ENCODE measurements around the gene IL23R.

The IL23R gene

DNA sequence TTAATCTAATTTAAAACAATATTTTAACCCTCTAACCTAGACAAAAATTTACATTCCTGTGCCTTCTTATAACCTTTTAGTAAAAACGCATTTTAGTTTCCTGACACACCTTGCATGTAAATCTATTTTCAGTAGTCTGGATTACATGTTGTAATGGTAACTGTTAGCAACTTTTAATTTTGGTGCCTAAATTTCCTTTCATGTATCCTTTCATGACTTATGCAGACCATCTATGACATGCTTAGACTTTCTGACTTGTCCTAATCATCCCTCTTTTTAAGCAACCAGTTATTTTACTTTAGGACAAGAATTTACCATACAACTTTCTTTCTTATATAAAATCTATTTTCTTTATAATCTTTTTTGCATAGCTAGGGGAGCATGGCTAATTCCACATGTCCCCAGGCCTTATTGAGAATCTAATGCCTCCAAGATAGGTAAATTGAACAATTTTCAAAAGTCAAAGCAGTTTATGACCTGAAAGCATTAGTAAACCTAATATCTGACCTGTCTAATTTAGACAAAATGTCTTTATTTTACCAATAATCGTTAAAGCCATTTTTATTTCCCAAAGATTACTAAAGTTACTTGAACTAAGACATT is 83.9 kb downstream of the IL23R start:
- DNase-seq, result no peak

GRCh38 chr1:67256291-67257172 is 90.3 kb downstream of the IL23R start:
- no peak for DNase-seq

DNA sequence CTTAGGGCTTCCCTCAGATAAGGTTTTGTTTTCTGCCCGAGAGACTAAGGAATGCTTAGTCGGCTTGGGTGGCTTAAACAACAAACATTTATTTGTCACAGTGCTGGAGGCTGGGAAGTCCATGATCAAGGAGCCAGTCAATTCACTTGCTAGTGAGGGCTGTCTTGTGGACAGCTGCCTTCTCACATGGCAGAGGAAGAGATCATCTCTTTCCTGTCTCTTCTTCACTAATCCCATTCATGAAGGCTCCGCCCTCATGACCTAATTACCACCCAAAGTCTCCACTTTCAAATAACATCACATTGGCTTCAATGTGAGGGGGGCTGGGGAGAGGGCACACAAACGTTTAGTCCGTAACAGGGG is 90.9 kb downstream of the IL23R start:
- no peak for DNase-seq

GRCh38 chr1:67261680-67262079 is 95.4 kb downstream of the IL23R start:
- no peak for DNase-seq

DNA sequence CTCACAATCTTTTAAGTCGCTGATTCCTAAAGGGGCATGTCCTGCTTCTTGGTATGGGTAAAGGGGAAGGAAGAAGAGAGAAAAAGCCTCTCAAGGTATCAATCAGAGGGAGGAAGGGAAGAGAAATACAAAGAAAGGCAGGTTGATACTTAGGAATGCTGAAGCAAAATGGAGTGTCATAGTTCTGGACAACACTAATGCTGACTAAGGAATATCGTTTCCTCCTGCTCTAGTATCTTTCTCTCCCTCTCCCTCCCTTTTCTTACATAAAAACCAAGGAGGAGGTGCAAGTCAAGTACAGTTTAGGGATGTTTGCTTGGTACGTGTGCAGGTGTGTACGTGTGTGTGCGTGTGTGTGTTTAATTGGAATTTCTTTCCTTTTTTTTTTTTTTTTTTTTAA is 96.5 kb downstream of the IL23R start:
- DNase-seq, result no peak

- DNase-seq, result no peak
These were observed 97.9 kb downstream of the IL23R start for GRCh38 chr1:67264152-67264551.

DNA sequence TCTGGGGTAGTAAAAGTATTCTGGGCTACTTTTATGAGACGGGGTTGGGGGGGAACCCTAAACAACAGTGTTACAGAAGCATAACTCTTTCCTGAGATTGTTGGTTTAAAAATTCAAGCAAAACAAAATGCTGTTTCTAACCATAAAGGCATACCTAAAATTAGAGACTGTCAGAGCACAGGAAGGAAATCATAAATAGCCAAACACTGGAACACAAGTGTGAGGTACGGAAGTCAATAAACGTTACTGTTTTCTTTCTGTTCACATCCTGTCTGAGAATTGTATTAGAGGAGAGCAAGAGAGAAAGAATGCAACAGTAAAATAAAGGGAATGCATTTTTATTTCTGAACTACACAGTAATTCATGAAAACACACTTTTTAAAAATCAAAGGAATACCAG is 98.6 kb downstream of the IL23R start:
- DNase-seq, result no peak

DNA sequence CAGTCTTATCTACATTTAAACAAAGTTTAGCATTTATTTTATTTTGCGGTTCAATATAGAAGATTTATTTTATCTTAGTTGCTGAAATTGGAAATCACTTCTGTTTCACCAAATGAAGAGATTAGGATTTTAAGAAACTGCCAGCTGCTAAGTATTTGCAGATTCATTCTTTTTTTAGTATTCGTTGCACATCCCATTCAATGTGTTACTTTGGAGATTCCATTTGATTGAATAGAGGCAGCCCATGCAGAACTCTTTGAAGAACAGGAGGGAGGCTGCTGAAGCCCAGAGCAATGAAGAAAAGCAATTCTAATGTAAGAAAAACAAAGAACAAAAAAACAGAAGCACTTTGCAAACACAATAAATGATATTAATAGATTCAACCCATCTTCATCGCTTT is 102.8 kb downstream of the IL23R start:
- DNase-seq, result no peak

DNA sequence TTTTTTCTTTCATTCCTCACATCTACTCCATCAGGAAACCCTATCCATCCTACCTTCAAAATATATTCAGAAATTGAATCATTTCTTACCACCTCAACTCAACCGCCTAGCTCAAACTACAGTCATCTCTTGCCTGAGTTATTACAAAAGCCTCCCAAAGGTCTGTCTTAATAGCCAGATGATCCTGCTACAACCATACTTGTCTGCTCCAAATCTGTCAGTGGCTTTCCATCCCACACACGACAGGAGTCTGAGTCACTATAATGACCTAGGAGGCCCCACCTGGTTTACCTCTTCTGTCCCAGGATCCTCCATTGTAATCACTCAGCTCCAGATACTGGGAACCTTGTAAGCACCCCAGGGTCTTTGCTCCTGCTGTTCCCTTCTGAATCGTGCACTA is 104.3 kb downstream of the IL23R start:
- DNase-seq, result no peak

DNA sequence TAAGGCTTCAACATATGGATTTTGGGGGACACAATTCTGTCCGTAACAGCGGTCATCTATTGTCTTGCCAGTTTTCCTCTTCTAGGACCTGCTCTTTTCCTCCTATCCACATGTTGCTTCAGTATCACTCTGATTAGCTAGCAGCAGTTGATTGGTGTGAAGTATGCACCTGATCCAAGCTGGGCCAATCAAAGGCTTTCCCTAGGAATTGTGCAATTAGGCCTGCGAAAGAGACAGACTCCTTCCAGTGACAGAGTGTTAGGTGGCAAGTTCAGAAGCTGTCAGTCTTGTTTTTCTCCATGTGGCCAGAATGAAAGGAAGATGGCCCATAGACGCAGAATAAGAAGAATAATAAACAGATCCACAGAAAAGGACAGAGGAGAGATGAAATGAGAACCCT is 107.3 kb downstream of the IL23R start:
- no peak for DNase-seq

GRCh38 chr1:67274623-67275325 is 108.5 kb downstream of the IL23R start:
- no peak for DNase-seq

GRCh38 chr1:67280696-67281095 is 114.4 kb downstream of the IL23R start:
- no peak for DNase-seq

- DNase-seq, result no peak
These were observed 115.0 kb downstream of the IL23R start for GRCh38 chr1:67281244-67281643.

GRCh38 chr1:67285780-67286488 is 119.7 kb downstream of the IL23R start:
- no peak for DNase-seq

- no peak for DNase-seq
These were observed 124.0 kb downstream of the IL23R start for GRCh38 chr1:67290236-67290635.

- no peak for DNase-seq
These were observed 128.8 kb downstream of the IL23R start for GRCh38 chr1:67294836-67295617.

DNA sequence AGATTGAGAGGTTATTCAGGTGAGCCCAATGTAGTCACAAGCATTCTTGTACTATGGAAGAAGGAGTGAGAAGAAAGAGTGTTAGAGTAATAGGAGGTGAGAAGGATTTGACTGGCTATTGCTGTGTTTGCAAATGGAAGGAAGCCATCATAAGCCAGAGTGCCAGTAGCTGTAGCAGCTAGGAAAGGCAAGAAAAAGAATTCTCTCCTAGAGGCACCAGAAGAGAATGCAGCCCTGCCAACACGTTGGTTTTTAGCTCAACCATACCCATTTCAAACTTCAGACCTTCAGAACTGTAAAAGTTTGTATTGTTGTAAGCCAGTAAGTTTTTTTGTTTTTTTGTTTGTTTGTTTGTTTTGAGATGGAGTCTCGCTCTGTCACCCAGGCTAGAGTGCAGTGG is 132.5 kb downstream of the IL23R start:
- no peak for DNase-seq

GRCh38 chr1:67299296-67299695 is 133.0 kb downstream of the IL23R start:
- no peak for DNase-seq

GRCh38 chr1:67300561-67300960 is 134.3 kb downstream of the IL23R start:
- DNase-seq, result no peak

DNA sequence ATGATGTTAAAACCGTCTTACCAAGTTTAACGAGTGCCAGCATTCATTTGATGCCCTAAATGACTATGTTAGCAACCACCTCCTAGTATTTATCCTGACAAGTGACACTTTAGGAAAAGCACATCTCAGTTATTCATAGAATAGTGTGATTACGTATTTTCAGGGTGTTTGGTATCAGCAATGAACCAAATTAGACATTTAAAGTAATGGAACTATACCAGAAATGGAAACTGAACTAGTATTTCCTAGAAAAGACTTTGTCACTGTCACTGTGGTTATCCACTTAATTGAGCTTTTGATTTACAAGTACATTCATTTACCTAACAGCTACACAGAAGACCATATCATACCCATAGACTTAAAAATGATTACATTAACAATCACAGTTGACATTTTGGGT is 137.8 kb downstream of the IL23R start:
- DNase-seq, result no peak

DNA sequence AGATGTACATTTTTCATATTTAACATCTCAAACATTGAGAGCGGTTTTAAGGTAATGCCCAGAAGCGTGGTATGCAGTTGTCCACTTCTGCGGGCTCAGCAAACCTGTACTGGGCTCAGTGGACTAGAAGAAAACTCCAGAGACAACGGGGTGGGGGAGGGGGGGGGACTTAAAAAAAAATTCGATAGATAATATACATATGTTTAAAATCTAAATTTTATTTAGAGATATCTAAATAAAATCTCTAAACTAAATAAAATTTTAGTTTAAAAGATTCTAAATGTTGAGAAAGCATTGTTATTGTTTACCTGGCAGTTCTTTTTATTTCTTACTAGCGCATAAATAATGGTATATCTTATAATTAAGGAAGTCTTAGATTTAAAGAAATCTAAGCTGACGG is 140.3 kb downstream of the IL23R start:
- DNase-seq, result no peak

DNA sequence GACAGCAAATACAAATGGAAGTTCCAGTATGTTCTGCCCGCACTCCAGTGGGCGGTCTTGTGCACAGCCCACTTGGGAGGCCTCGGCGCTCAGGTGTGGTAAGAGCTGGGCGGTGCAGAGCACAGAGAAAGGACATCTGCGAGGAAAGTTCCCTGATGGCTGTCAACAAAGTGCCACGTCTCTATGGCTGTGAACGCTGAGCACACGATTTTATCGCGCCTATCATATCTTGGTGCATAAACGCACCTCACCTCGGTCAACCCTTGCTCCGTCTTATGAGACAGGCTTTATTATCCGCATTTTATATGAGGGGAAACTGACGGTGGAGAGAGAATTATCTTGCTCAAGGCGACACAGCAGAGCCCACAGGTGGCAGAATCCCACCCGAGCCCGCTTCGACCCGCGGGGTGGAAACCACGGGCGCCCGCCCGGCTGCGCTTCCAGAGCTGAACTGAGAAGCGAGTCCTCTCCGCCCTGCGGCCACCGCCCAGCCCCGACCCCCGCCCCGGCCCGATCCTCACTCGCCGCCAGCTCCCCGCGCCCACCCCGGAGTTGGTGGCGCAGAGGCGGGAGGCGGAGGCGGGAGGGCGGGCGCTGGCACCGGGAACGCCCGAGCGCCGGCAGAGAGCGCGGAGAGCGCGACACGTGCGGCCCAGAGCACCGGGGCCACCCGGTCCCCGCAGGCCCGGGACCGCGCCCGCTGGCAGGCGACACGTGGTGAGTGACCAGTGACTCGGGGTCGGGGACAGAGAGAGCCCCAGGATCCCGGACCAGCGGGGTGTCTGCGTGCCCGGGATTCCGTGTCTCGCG is 141.2 kb downstream of the IL23R start, which contains the start of gene IL12RB2:
TSS of gene IL12RB2 (plus strand) at position 623 of the 810 bp plus-strand sequence. CDS start 12,496 bp downstream, outside the sequence.
- no peak for DNase-seq
